ENCODE results near the gene DDX18.

The DDX18 gene

DNA sequence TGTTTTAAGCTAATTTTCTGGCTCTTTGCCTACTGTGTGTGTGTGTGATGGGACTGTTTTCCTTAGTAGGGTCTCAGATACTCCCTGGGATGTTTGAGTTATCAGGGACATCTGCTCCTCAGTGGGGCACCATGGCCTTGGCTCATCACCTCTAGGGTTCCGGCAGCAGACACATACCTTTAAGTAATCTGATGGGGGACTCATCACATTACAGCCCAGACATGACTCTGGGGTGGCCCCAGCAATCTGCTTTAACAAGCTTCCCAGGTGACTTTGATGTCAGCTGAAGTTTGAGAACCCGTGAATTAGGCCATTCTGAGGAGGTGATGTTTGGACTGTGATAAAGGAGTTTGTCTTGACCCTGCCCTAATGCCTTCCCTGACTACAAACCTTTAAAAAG is 38.8 kb downstream of the DDX18 start:
- H3K9me3 Mint-ChIP-seq = peaks cover 0 to under 1% of the 10 kb centered on the region in 2 donors
- H3K27me3 Mint-ChIP-seq = peaks cover 27 to 74% of the 10 kb centered on the region in 2 donors
- no peaks in the 10 kb centered on the region for H3K36me3 Mint-ChIP-seq
- no peak for ATAC-seq (replicated peaks)
- peaks cover 3 to 6% of the 10 kb centered on the region in 2 donors for H3K4me1 Mint-ChIP-seq
- H3K4me3 Mint-ChIP-seq = no peak overlapping the region
- no peak for DNase-seq
- H3K27ac Mint-ChIP-seq = no peak overlapping the region

DNA sequence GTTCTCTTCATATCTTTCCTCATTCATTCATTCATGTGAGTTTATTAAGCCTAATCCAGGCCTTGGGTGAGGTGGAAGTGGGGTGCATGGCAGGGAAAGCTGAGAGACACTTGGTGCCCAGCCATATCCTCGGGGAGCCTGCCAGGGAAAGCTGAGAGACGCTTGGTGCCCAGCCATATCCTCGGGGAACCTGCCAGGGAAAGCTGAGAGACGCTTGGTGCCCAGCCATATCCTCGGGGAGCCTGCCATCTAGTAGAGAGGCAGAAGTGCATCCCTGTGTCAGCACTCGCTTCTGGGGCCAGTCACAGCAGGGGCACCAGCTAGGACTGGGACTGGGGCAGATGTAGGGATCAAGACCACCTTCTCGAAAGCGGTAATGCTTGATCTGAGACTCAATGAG is 39.4 kb downstream of the DDX18 start:
- Mint-ChIP-seq H3K4me1 (peaks cover 3 to 6% of the 10 kb centered on the region in 2 donors), H3K9me3 (no peaks in the 10 kb centered on the region), H3K36me3 (no peaks in the 10 kb centered on the region), H3K4me3 (no peak overlapping the region), H3K27me3 (peaks cover 27 to 71% of the 10 kb centered on the region in 2 donors), H3K27ac (no peak overlapping the region)
- ATAC-seq (replicated peaks) (no peak), DNase-seq (no peak)

DNA sequence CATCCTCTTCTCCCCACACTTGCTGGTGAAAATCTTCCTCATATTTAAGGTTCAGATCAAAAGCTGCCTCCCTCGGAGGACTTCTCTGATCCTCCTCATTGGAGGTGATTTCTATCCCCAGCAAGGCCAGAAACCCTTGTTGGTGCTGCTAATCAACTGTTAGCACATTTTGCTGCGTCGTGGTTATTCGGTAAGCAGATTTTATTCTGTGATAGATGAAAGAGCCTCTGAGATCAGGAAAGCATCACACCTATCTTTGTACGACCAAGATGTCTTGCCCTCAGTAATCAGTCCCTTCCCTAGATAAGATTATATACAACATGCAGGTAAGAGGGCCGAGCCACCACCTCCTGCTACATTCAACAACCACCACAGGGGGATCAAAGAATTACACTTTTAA is 40.1 kb downstream of the DDX18 start:
- Mint-ChIP-seq H3K27ac (no peak overlapping the region), H3K36me3 (no peaks in the 10 kb centered on the region), H3K4me3 (no peak overlapping the region), H3K4me1 (peaks cover 3 to 6% of the 10 kb centered on the region in 2 donors), H3K27me3 (peaks cover 22 to 68% of the 10 kb centered on the region in 2 donors), H3K9me3 (no peaks in the 10 kb centered on the region)
- no peak for DNase-seq
- no peak for ATAC-seq (replicated peaks)

DNA sequence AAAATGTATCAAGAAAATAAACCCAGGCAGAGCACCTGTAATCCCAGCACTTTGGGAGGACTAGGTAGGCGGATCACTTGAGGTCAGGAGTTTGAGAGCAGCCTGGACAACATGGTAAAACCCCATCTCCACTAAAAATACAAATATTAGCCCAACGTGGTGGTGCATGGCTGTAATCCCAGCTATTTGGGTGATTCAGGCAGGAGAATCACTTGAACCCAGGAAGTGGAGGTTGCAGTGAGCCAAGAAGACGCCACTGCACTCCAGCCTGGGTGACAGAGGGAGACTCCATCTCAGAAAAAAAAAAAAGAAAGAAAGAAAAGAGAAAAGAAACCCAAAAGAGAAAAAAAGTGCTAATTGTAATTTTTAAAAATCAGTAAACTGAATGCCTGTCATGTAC is 41.4 kb downstream of the DDX18 start:
- no peaks in the 10 kb centered on the region for H3K36me3 Mint-ChIP-seq
- no peak for ATAC-seq (replicated peaks)
- H3K27me3 Mint-ChIP-seq = peaks cover 21 to 68% of the 10 kb centered on the region in 2 donors
- H3K4me1 Mint-ChIP-seq = no peaks in the 10 kb centered on the region
- H3K4me3 Mint-ChIP-seq = no peak overlapping the region
- peaks cover 0 to 2% of the 10 kb centered on the region in 2 donors for H3K9me3 Mint-ChIP-seq
- H3K27ac Mint-ChIP-seq = no peak overlapping the region
- no peak for DNase-seq

DNA sequence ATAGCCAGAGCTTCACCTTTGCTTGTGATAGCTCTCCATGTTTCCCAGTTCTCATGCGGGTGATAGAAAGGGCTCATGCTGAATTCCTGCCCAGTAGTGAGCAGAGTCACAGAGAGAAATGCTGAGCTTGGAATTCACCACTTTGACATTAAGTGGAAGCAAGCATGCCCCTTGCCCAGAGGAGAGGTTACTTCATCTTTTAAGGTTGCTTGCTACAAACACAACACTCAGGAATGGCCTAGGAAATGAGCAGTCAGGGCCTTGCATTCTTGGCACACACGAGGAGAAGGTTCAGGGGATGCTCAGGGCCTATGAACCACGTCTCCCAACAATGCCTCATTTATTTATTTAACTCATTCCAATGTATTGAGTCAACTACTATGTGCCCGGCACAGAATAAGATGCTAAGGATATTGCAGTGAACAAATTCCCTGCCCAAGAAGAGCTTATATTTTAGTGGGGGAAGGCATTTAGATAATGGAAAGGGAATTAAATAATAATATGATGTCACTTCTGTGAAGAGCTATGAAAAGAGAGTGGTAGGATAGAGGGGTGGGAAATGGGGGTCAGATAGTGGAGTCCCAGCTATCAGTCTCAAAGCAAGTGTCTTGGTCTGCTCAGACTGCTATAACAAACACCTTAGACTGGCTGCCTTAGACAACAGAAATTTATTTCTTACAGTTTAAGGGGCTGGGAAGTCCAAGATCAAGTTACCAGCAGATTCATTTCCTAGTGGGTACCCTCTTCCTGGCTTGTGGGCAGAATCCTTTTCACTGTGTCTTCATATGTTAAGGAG is 42.1 kb downstream of the DDX18 start:
- no peak for DNase-seq
- no peak overlapping the region for H3K27ac Mint-ChIP-seq
- peaks cover 0 to 2% of the 10 kb centered on the region in 2 donors for H3K9me3 Mint-ChIP-seq

DNA sequence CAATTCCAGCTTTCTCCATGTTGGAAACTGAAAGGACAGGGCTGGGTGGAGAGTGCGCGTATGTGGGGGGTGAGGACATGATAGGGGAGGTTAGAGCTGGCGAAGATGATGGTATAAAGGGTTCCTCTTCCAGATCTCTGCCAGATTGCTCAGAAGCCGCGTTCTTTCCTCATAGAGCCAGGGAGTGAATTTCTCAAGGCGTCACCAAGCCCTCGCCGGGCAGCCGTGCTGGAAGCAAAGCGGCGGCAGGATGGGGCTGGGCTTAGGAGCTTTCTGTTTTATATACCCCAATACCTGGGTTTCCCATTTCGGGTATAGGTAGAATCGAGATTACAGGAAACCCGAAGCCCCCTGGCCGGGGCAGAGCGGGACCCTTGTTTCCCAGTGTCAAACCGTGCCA is 43.8 kb downstream of the DDX18 start:
- no peak overlapping the region for H3K4me3 Mint-ChIP-seq
- peaks cover 2 to 5% of the 10 kb centered on the region in 2 donors for H3K9me3 Mint-ChIP-seq
- no peaks in the 10 kb centered on the region for H3K36me3 Mint-ChIP-seq
- ATAC-seq (replicated peaks) = no peak
- H3K27ac Mint-ChIP-seq = no peak overlapping the region
- peaks cover 37 to 69% of the 10 kb centered on the region in 2 donors for H3K27me3 Mint-ChIP-seq
- no peaks in the 10 kb centered on the region for H3K4me1 Mint-ChIP-seq
- DNase-seq = no peak

More for the DNA sequence above, 42.1 kb downstream of the DDX18 start:
- no peak for ATAC-seq (replicated peaks)
- no peaks in the 10 kb centered on the region for H3K36me3 Mint-ChIP-seq
- peaks cover 28 to 70% of the 10 kb centered on the region in 2 donors for H3K27me3 Mint-ChIP-seq
- no peak overlapping the region for H3K4me3 Mint-ChIP-seq
- H3K4me1 Mint-ChIP-seq = no peaks in the 10 kb centered on the region

DNA sequence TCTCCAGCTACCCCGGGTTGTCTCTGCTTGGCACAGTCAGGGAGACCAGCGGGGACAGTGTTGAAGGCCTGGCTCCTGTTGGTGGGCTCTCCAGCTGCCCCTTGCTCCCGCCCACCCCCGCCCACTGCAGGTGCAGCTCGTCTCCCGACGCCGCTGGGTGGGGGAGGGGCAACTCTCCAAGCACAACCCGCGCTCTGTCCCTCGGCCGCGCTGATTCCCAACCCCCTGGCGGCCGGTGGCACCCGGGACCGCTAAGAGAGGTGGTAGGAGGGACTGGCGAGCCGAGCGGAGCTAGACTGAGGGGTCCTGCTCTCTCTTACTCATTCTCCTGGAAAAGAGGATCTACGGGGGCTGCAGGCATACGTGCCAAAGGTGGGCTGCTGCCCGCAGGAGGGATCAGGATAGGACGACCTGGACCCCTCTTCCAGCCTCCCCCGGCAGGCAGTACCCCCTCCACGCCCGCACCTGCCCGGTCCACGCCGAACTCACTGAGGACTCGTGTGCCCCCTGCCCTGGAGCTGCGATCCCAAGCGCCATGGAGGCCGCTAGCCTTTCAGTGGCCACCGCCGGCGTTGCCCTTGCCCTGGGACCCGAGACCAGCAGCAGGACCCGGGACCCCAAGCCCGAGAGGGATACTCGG is 44.5 kb downstream of the DDX18 start:
- Mint-ChIP-seq H3K4me1 (no peaks in the 10 kb centered on the region), H3K27ac (no peak overlapping the region), H3K4me3 (no peak overlapping the region), H3K9me3 (peaks cover 2 to 5% of the 10 kb centered on the region in 2 donors), H3K36me3 (no peaks in the 10 kb centered on the region), H3K27me3 (peaks cover 32 to 66% of the 10 kb centered on the region in 2 donors)
- ATAC-seq (replicated peaks) (no peak), DNase-seq (no peak)

DNA sequence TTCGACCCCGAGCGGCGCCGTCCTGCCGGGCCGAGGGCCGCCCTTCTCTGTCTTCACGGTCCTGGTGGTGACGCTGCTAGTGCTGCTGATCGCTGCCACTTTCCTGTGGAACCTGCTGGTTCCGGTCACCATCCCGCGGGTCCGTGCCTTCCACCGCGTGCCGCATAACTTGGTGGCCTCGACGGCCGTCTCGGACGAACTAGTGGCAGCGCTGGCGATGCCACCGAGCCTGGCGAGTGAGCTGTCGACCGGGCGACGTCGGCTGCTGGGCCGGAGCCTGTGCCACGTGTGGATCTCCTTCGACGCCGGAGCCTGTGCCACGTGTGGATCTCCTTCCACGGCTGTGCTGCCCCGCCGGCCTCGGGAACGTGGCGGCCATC is 45.0 kb downstream of the DDX18 start:
- H3K27me3 Mint-ChIP-seq = peaks cover 29 to 62% of the 10 kb centered on the region in 2 donors
- peaks cover 2 to 5% of the 10 kb centered on the region in 2 donors for H3K9me3 Mint-ChIP-seq
- H3K4me3 Mint-ChIP-seq = no peak overlapping the region
- no peak for ATAC-seq (replicated peaks)
- no peak for DNase-seq
- H3K4me1 Mint-ChIP-seq = no peaks in the 10 kb centered on the region
- no peaks in the 10 kb centered on the region for H3K36me3 Mint-ChIP-seq
- no peak overlapping the region for H3K27ac Mint-ChIP-seq

DNA sequence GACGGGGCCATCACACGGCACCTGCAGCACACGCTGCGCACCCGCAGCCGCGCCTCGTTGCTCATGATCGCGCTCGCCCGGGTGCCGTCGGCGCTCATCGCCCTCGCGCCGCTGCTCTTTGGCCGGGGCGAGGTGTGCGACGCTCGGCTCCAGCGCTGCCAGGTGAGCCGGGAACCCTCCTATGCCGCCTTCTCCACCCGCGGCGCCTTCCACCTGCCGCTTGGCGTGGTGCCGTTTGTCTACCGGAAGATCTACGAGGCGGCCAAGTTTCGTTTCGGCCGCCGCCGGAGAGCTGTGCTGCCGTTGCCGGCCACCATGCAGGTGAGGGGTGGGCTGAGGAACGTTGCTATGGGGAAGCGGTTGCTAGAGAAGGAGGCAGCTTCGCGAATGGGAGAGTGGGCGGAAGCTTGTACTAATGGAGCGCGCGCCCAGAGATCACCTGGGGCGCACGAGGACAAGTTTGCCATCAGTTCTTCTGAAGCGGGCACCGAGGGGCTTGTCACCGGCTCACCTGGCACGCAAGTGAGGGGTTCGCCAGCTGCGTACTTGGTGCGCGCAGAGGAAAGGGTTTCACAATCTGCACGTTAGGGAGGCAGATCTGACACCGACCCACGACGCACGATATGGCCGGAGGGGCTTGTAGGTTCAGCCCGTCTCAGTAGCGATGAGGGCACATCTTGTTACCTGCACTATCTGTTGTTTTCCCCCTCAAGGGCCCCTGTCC is 45.6 kb downstream of the DDX18 start:
- Mint-ChIP-seq H3K27me3 (peaks cover 25 to 59% of the 10 kb centered on the region in 2 donors), H3K36me3 (no peaks in the 10 kb centered on the region), H3K27ac (no peak overlapping the region), H3K4me3 (no peak overlapping the region), H3K9me3 (peaks cover 2 to 5% of the 10 kb centered on the region in 2 donors), H3K4me1 (no peaks in the 10 kb centered on the region)
- ATAC-seq (replicated peaks) (no peak), DNase-seq (no peak)

DNA sequence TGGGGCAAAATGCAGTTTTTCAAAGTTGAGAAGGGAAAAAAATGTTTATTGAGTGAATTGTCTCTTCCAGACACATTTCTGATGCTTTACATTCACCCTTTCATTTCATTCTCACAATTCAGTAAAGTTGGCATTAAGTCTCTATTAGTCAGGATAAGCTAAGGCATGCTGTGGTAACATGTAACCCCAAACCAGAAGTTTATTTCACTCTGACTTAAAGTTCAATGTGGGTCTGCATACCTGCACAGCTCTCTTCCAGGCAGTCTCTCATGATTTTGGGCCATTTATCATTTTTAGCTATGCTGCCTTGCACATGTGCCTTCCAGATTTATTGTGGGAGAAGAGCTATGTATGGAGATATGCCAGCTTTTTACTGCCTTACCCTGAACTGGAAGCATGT is 48.0 kb downstream of the DDX18 start:
- no peak for DNase-seq
- H3K27me3 Mint-ChIP-seq = peaks cover 25 to 51% of the 10 kb centered on the region in 2 donors
- no peaks in the 10 kb centered on the region for H3K36me3 Mint-ChIP-seq
- H3K9me3 Mint-ChIP-seq = peaks cover 5 to 6% of the 10 kb centered on the region in 2 donors
- no peak overlapping the region for H3K4me3 Mint-ChIP-seq
- H3K4me1 Mint-ChIP-seq = no peaks in the 10 kb centered on the region
- H3K27ac Mint-ChIP-seq = no peak overlapping the region
- ATAC-seq (replicated peaks) = no peak

DNA sequence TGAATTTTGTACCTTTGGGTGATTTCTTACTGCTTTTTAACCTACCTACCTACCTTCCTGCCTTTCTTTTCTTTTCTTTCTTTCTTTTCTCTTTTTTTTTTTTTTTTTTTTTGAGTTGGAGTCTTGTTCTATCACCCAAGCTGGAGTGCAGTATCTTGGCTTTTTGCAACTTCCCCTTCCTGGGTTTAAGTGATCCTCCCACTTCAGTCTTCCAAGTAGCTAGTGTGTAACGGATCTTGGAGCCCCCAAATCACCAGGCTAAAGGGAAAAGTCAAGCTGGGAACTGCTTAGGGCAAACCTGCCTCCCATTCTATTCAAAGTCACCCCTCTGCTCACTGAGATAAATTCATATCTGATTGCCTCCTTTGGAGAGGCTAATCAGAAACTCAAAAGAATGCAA is 61.3 kb downstream of the DDX18 start:
- ATAC-seq (replicated peaks) = no peak
- no peak for DNase-seq

DNA sequence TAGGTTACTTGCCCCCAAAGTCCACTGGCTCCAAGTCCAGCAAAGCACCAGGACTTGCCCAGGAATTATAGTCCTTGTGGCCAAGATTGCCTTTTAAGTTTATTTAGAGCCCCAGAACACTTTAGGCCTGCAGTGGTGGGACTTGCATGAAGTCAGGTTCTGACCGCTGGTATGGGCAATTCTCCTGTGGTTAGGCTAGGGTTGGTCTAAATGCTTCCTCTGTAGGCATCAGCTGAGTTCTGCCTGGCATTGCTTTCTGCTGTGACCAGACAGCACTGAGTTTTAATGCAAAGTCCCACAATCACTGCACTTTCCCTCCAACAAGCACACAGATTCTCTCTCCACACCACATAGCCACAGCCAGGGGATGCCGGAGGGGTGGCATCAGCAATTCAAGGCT is 64.5 kb downstream of the DDX18 start:
- Mint-ChIP-seq H3K9me3 (peaks cover 11% of the 10 kb centered on the region in 2 donors), H3K27ac (no peak overlapping the region), H3K4me1 (no peaks in the 10 kb centered on the region), H3K36me3 (peaks cover under 1 to 3% of the 10 kb centered on the region in 2 donors), H3K4me3 (no peak overlapping the region), H3K27me3 (peaks cover 44 to 49% of the 10 kb centered on the region in 2 donors)
- ATAC-seq (replicated peaks) (no peak), DNase-seq (no peak)

More for the DNA sequence above, 61.3 kb downstream of the DDX18 start:
- no peaks in the 10 kb centered on the region for H3K4me1 Mint-ChIP-seq
- H3K36me3 Mint-ChIP-seq = peaks cover 0 to 3% of the 10 kb centered on the region in 2 donors
- H3K27ac Mint-ChIP-seq = no peak overlapping the region
- no peak overlapping the region for H3K4me3 Mint-ChIP-seq
- H3K27me3 Mint-ChIP-seq = peaks cover 37 to 39% of the 10 kb centered on the region in 2 donors
- no peaks in the 10 kb centered on the region for H3K9me3 Mint-ChIP-seq
